Panc1 (cell line): ENCODE measurements around the gene TNRC18. TPM values are rescaled to one million over a fixed set of nuclear protein-coding genes. Genes with fewer than 3 reads are reported as not detected.
A peak's percentile ranks its signal among the peaks of the same experiment; 100 is the strongest.

Experiments used
- ATAC-seq: fragments of 200-7000 bp; cut with Tn5 transposase; 2 replicates; pipeline ENCODE4 v1.9.1; 2020; ENCODE audit warnings: mild to moderate bottlenecking, moderate library complexity
- BruUV-seq: library from RNA; stranded (reverse); fragments of 400-500 nt; replicated peaks from 2 replicates; lab custom pipeline; 2021; lab: Mats Ljungman, UMichigan
- CTCF ChIA-PET: fragments of 300-600 bp; sonication (Branson Sonifier 250); formaldehyde crosslinking; loops from one replicate; lab custom pipeline; 2022; ENCODE audit warnings: antibody characterized with exemption; lab: Charles Lee
- POLR2A ChIA-PET: fragments of 300-600 bp; sonication (Branson Sonifier 250); formaldehyde crosslinking; loops from one replicate; lab custom pipeline; 2022; ENCODE audit warnings: antibody characterized with exemption; lab: Charles Lee
- DNase-seq: peaks from one replicate; pipeline ENCODE4 v3.0.0-alpha.2; 2010; ENCODE audit warnings: low read depth, low spot score
- H3K27ac ChIP-seq: 2 replicates; pipeline ENCODE4 v1.5.1; 2011; ENCODE audit warnings: mild to moderate bottlenecking, low read length, inconsistent platforms
- H3K27me3 ChIP-seq: fragments of 200-500 bp; sonication (Bioruptor generic); 2 replicates; pipeline ENCODE4 v1.6.0; 2014; ENCODE audit warnings: low read length, inconsistent platforms; ENCODE audit not compliant: control insufficient read depth, insufficient read depth
- H3K36me3 ChIP-seq: fragments of 200-500 bp; sonication (Bioruptor generic); 2 replicates; pipeline ENCODE4 v1.5.1; 2014; ENCODE audit warnings: inconsistent platforms, mild to moderate bottlenecking, low read length, moderate library complexity; ENCODE audit not compliant: control insufficient read depth, insufficient read depth
- H3K4me1 ChIP-seq: 2 replicates; pipeline ENCODE4 v1.5.1; 2011; ENCODE audit warnings: inconsistent platforms, mild to moderate bottlenecking, low read length, moderate library complexity; ENCODE audit not compliant: control insufficient read depth, insufficient read depth
- H3K4me3 ChIP-seq, 2 experiments: 2 replicates each; pipeline ENCODE4 v1.5.1; 2011 to 2012; ENCODE audit warnings: low read depth in 2 of 2, low read length in 2 of 2, mild to moderate bottlenecking in 2 of 2, inconsistent platforms in 1 of 2, moderate library complexity in 1 of 2
- H3K9me3 ChIP-seq: fragments of 200-500 bp; sonication (Bioruptor generic); 2 replicates; pipeline ENCODE4 v1.5.1; 2014; ENCODE audit warnings: low read depth, mild to moderate bottlenecking, inconsistent platforms, low read length, moderate library complexity; ENCODE audit not compliant: control insufficient read depth, insufficient read depth
- POLR2AphosphoS5 ChIP-seq: IDR thresholded peaks from 2 replicates; pipeline ENCODE4 v1.6.1; 2012; ENCODE audit warnings: mild to moderate bottlenecking, low read depth, low read length, moderate library complexity
- SIN3A ChIP-seq: IDR thresholded peaks from 2 replicates; pipeline ENCODE4 v1.6.1; 2012; ENCODE audit warnings: low read depth, mild to moderate bottlenecking, low read length, moderate library complexity, borderline replicate concordance; ENCODE audit not compliant: insufficient read depth
- TCF7L2 ChIP-seq: IDR thresholded peaks from 2 replicates; pipeline ENCODE4 v1.6.1; 2011; ENCODE audit warnings: mild to moderate bottlenecking, low read depth, low read length, inconsistent platforms
- in situ Hi-C: cut with HindIII; loops from 2 replicates; pipeline ENCODE4 v1.10.0; 2016; ENCODE audit warnings: low sequenced_read_pairs, low pct_unique_long_range_greater_than_20kb
- intact Hi-C: fragments of 100-400 bp; cut with micrococcal nuclease; formaldehyde crosslinking; loops from one replicate; pipeline ENCODE4 v1.10.0; 2022; ENCODE audit not compliant: unreplicated experiment
- total RNA-seq: library from RNA; stranded (reverse); gene quantifications from one replicate; pipeline ENCODE4 v1.2.1, GENCODE V29; 2021; ENCODE audit not compliant: unreplicated experiment
- TF ChIP-seq, protein P1 (sequence below): fragments of 450-650 bp; IDR thresholded peaks from 2 replicates; pipeline ENCODE4 v1.5.1; 2017; ENCODE audit warnings: mild to moderate bottlenecking
- TF ChIP-seq, protein P2 (sequence below), 2 experiments: IDR thresholded peaks; 2 replicates each; pipeline ENCODE4 v1.6.1; 2011 to 2012; ENCODE audit warnings: low read depth in 2 of 2, control low read depth in 1 of 2, low read length in 1 of 2, mild to moderate bottlenecking in 1 of 2, moderate library complexity in 1 of 2; ENCODE audit not compliant: insufficient read depth in 1 of 2

Gene TNRC18
- total RNA-seq, 1 experiment from 2014 or later, result 148 TPM

DNA sequence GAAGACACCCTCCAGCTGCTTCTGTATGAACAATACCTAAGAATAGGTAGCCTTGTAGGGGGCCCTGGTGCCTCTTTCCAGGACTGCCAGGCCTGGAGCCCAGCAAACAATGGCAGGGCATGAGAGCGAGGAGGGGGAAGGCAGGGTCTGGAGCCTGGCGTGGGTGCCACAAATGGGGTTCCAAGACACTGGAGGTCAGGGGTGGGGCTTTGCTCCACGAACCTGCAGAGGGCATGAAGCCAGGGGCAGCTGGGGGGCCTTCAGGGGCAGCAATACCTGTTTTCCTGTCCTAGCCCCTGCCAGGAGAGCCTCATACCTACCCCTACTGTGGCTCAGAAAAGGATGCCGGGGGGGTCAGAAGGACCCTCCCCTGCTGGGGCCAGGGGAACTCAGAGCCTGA lies 79.3 kb downstream of the TNRC18 start:
- BruUV-seq, result no TSS peak
- in situ Hi-C loops, result no loop called here
- peaks cover 3% of the 10 kb centered on the region; the same call in 1 of the 2 replicates for H3K36me3 ChIP-seq
- CTCF ChIA-PET, result no interaction called here
- intact Hi-C loops, result no loop called here
- DNase-seq (no peak), ATAC-seq (no peak)
- TF ChIP-seq TCF7L2 (no peak), POLR2AphosphoS5 (0 out of 2 replicates have a peak, but pooled peaks have one; percentile 12)
- no peaks in the 10 kb centered on the region for H3K4me1 ChIP-seq
- H3K27ac ChIP-seq, result no peak overlapping the region
- POLR2A ChIA-PET, result no interaction called here
- H3K9me3 ChIP-seq, result no peaks in the 10 kb centered on the region
- no peaks in the 10 kb centered on the region for H3K27me3 ChIP-seq
- no peak overlapping the region for H3K4me3 ChIP-seq

- H3K27me3 ChIP-seq, result no peaks in the 10 kb centered on the region
- ChIA-PET CTCF (no interaction called here), POLR2A (no interaction called here)
- BruUV-seq, result no TSS peak
- H3K4me1 ChIP-seq, result no peaks in the 10 kb centered on the region
- TF ChIP-seq SIN3A, result no peak
- TF ChIP-seq, protein P1, sequence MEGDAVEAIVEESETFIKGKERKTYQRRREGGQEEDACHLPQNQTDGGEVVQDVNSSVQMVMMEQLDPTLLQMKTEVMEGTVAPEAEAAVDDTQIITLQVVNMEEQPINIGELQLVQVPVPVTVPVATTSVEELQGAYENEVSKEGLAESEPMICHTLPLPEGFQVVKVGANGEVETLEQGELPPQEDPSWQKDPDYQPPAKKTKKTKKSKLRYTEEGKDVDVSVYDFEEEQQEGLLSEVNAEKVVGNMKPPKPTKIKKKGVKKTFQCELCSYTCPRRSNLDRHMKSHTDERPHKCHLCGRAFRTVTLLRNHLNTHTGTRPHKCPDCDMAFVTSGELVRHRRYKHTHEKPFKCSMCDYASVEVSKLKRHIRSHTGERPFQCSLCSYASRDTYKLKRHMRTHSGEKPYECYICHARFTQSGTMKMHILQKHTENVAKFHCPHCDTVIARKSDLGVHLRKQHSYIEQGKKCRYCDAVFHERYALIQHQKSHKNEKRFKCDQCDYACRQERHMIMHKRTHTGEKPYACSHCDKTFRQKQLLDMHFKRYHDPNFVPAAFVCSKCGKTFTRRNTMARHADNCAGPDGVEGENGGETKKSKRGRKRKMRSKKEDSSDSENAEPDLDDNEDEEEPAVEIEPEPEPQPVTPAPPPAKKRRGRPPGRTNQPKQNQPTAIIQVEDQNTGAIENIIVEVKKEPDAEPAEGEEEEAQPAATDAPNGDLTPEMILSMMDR, result no peak
- no peaks in the 10 kb centered on the region for H3K9me3 ChIP-seq
- no peak for DNase-seq
- no peak overlapping the region for H3K4me3 ChIP-seq
- intact Hi-C loops (no loop called here), in situ Hi-C loops (no loop called here)
- H3K36me3 ChIP-seq, result peaks cover 3% of the 10 kb centered on the region; the same call in 1 of the 2 replicates
- no peak for ATAC-seq
- H3K27ac ChIP-seq, result no peak overlapping the region
These were observed 79.8 kb downstream of the TNRC18 start for GRCh38 chr7:5343884-5344283.

GRCh38 chr7:5342631-5343030 lies 81.0 kb downstream of the TNRC18 start:
- ChIA-PET POLR2A (no interaction called here), CTCF (interaction anchor here (0.5 kb wide), 1 partner anchor 703 kb away, joined by 3 read pairs; no protein-coding TSS in a partner anchor)
- DNase-seq (no peak), ATAC-seq (no peak)
- TF ChIP-seq, protein P2, sequence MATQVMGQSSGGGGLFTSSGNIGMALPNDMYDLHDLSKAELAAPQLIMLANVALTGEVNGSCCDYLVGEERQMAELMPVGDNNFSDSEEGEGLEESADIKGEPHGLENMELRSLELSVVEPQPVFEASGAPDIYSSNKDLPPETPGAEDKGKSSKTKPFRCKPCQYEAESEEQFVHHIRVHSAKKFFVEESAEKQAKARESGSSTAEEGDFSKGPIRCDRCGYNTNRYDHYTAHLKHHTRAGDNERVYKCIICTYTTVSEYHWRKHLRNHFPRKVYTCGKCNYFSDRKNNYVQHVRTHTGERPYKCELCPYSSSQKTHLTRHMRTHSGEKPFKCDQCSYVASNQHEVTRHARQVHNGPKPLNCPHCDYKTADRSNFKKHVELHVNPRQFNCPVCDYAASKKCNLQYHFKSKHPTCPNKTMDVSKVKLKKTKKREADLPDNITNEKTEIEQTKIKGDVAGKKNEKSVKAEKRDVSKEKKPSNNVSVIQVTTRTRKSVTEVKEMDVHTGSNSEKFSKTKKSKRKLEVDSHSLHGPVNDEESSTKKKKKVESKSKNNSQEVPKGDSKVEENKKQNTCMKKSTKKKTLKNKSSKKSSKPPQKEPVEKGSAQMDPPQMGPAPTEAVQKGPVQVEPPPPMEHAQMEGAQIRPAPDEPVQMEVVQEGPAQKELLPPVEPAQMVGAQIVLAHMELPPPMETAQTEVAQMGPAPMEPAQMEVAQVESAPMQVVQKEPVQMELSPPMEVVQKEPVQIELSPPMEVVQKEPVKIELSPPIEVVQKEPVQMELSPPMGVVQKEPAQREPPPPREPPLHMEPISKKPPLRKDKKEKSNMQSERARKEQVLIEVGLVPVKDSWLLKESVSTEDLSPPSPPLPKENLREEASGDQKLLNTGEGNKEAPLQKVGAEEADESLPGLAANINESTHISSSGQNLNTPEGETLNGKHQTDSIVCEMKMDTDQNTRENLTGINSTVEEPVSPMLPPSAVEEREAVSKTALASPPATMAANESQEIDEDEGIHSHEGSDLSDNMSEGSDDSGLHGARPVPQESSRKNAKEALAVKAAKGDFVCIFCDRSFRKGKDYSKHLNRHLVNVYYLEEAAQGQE (IDR thresholded peaks at IDR 0.05; ENCODE audit: insufficient read depth in 1 of 2, low read depth in 2 of 2, low read length in 1 of 2), result no peak
- Histone ChIP-seq H3K9me3 (no peaks in the 10 kb centered on the region), H3K27ac (no peak overlapping the region), H3K4me1 (no peaks in the 10 kb centered on the region), H3K4me3 (no peak overlapping the region), H3K36me3 (peaks cover 6% of the 10 kb centered on the region; the same call in 1 of the 2 replicates), H3K27me3 (no peaks in the 10 kb centered on the region)
- in situ Hi-C loops, result no loop called here
- TSS peak; percentile 54 for BruUV-seq
- intact Hi-C loops, result no loop called here
